HepG2 (cell line): Measurements from ENCODE around the gene HHIPL1. TPM values are rescaled to one million over a fixed set of nuclear protein-coding genes. Genes with fewer than 3 reads are reported as not detected.
A peak's percentile ranks its signal among the peaks of the same experiment; 100 is the strongest.

ENCODE experiments used
- DMTF1 ChIP-seq: sonication (generic); formaldehyde crosslinking; IDR thresholded peaks from 2 replicates; pipeline ENCODE4 v1.4.0; 2020; ENCODE audit warnings: mild to moderate bottlenecking, missing genetic modification reagents
- ESRRA ChIP-seq: sonication (generic); formaldehyde crosslinking; IDR thresholded peaks from 2 replicates; pipeline ENCODE4 v1.5.1; 2020; ENCODE audit warnings: mild to moderate bottlenecking, low read depth, missing genetic modification reagents
- HOXA5 ChIP-seq: sonication (generic); formaldehyde crosslinking; IDR thresholded peaks from 2 replicates; pipeline ENCODE4 v1.4.0; 2020; ENCODE audit warnings: missing genetic modification reagents
- ISL2 ChIP-seq: sonication (generic); formaldehyde crosslinking; IDR thresholded peaks from 2 replicates; pipeline ENCODE4 v1.5.0; 2020; ENCODE audit warnings: missing genetic modification reagents
- MAFF ChIP-seq: IDR thresholded peaks from 2 replicates; pipeline ENCODE4 v1.6.1; 2011; ENCODE audit warnings: low read depth, low read length, improper control_type of control experiment
- NFIB ChIP-seq: sonication (generic); formaldehyde crosslinking; IDR thresholded peaks from 2 replicates; pipeline ENCODE4 v1.9.0; 2021; ENCODE audit warnings: missing genetic modification reagents, mild to moderate bottlenecking, borderline replicate concordance
- NR0B2 ChIP-seq: sonication (generic); formaldehyde crosslinking; IDR thresholded peaks from 2 replicates; pipeline ENCODE4 v1.4.0; 2020; ENCODE audit warnings: mild to moderate bottlenecking, missing genetic modification reagents
- PCBP2 ChIP-seq: fragments of 200-400 bp; formaldehyde crosslinking; optimal IDR thresholded peaks from 2 replicates; pipeline ENCODE3; 2018; ENCODE audit warnings: low read length, low read depth; ENCODE audit not compliant: poor library complexity, severe bottlenecking
- RAD21 ChIP-seq: fragments of 450-650 bp; formaldehyde crosslinking; IDR thresholded peaks from 2 replicates; pipeline ENCODE4 v1.5.0; 2020; ENCODE audit warnings: mild to moderate bottlenecking
- RARG ChIP-seq: sonication (generic); formaldehyde crosslinking; IDR thresholded peaks from 2 replicates; pipeline ENCODE4 v1.4.0; 2020; ENCODE audit warnings: low read depth, mild to moderate bottlenecking, missing genetic modification reagents
- TFDP2 ChIP-seq: sonication (generic); formaldehyde crosslinking; IDR thresholded peaks from 2 replicates; pipeline ENCODE4 v1.4.0; 2020; ENCODE audit warnings: missing genetic modification reagents
- TGIF2 ChIP-seq: IDR thresholded peaks from 2 replicates; pipeline ENCODE4 v1.6.1; 2016; ENCODE audit warnings: control low read depth, missing compliant biosample characterization
- ZNF224 ChIP-seq: sonication (generic); formaldehyde crosslinking; IDR thresholded peaks from 2 replicates; pipeline ENCODE4 v1.5.0; 2020; ENCODE audit warnings: mild to moderate bottlenecking, missing genetic modification reagents
- ZNF558 ChIP-seq: sonication (generic); formaldehyde crosslinking; IDR thresholded peaks from 2 replicates; pipeline ENCODE4 v1.9.0; 2022; ENCODE audit warnings: mild to moderate bottlenecking, missing genetic modification reagents, borderline replicate concordance
- ZNF629 ChIP-seq: sonication (generic); formaldehyde crosslinking; conservative IDR thresholded peaks from 2 replicates; pipeline ENCODE4 v1.5.0; 2020; ENCODE audit warnings: missing genetic modification reagents
- polyA plus RNA-seq, 8 experiments: library from polyadenylated mRNA; depleted of rRNA in 3 of 8; stranded (reverse) in 7 of 8; unstranded in 1 of 8; fragments of >200 nt; fragmentation: Illumina TruSeq in 4 of 8; extraction: Trizol in 4 of 8; gene quantifications; 2 replicates each; pipeline versions ENCODE4 v1.2.1 to v1.2.3, GENCODE V29; 2011 to 2016; ENCODE audit warnings: low read depth in 4 of 8, missing spikeins in 1 of 8, mixed read lengths in 1 of 8; ENCODE audit not compliant: insufficient read depth in 1 of 8
- total RNA-seq, 5 experiments: library from RNA; depleted of rRNA; stranded (reverse); fragments of >200 nt; fragmentation: Illumina TruSeq; extraction: Trizol; gene quantifications; 2 replicates each; pipeline ENCODE4 v1.2.3, GENCODE V29; 2016; ENCODE audit warnings: low read depth in 1 of 5
- TF ChIP-seq, protein P1 (sequence below): sonication (generic); formaldehyde crosslinking; IDR thresholded peaks from 2 replicates; pipeline ENCODE4 v1.5.0; 2020; ENCODE audit warnings: mild to moderate bottlenecking, missing genetic modification reagents, moderate library complexity
- TF ChIP-seq, protein P2 (sequence below): sonication (generic); formaldehyde crosslinking; IDR thresholded peaks from 2 replicates; pipeline ENCODE4 v1.5.1; 2020; ENCODE audit warnings: mild to moderate bottlenecking, moderate library complexity, missing genetic modification reagents
- TF ChIP-seq, protein P3 (sequence below): sonication (generic); formaldehyde crosslinking; IDR thresholded peaks from 2 replicates; pipeline ENCODE4 v1.5.1; 2020; ENCODE audit warnings: missing genetic modification reagents, mild to moderate bottlenecking, borderline replicate concordance

Gene HHIPL1
- total and polyA plus RNA-seq, 2 of the 13 experiments (the other 11 are each of a cell fraction or from before 2014, with no cell fraction given) = not detected

- TF ChIP-seq TFDP2 (CRISPR knock-in tag) = no peak
- TF ChIP-seq NR0B2 (CRISPR knock-in tag) = no peak
- no peak for TF ChIP-seq MAFF
- TF ChIP-seq ISL2 = no peak
- TF ChIP-seq PCBP2 = no peak
- no peak for TF ChIP-seq HOXA5 (CRISPR knock-in tag)
- no peak for TF ChIP-seq DMTF1 (CRISPR knock-in tag)
- TF ChIP-seq, protein P1, sequence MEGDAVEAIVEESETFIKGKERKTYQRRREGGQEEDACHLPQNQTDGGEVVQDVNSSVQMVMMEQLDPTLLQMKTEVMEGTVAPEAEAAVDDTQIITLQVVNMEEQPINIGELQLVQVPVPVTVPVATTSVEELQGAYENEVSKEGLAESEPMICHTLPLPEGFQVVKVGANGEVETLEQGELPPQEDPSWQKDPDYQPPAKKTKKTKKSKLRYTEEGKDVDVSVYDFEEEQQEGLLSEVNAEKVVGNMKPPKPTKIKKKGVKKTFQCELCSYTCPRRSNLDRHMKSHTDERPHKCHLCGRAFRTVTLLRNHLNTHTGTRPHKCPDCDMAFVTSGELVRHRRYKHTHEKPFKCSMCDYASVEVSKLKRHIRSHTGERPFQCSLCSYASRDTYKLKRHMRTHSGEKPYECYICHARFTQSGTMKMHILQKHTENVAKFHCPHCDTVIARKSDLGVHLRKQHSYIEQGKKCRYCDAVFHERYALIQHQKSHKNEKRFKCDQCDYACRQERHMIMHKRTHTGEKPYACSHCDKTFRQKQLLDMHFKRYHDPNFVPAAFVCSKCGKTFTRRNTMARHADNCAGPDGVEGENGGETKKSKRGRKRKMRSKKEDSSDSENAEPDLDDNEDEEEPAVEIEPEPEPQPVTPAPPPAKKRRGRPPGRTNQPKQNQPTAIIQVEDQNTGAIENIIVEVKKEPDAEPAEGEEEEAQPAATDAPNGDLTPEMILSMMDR (CRISPR knock-in tag) = peak; percentile 75
- TF ChIP-seq ZNF224 (CRISPR knock-in tag) = no peak
- TF ChIP-seq, protein P2, sequence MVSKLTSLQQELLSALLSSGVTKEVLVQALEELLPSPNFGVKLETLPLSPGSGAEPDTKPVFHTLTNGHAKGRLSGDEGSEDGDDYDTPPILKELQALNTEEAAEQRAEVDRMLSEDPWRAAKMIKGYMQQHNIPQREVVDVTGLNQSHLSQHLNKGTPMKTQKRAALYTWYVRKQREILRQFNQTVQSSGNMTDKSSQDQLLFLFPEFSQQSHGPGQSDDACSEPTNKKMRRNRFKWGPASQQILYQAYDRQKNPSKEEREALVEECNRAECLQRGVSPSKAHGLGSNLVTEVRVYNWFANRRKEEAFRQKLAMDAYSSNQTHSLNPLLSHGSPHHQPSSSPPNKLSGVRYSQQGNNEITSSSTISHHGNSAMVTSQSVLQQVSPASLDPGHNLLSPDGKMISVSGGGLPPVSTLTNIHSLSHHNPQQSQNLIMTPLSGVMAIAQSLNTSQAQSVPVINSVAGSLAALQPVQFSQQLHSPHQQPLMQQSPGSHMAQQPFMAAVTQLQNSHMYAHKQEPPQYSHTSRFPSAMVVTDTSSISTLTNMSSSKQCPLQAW (CRISPR knock-in tag) = no peak
- TF ChIP-seq RARG (CRISPR knock-in tag) = no peak
- TF ChIP-seq TGIF2 = no peak
- TF ChIP-seq NFIB (CRISPR knock-in tag) = no peak
- peak; percentile 34; the same call in 1 of the 2 replicates for TF ChIP-seq RAD21 (CRISPR knock-in tag)
- TF ChIP-seq ZNF629 (CRISPR knock-in tag) = peak; percentile 92
- TF ChIP-seq, protein P3, sequence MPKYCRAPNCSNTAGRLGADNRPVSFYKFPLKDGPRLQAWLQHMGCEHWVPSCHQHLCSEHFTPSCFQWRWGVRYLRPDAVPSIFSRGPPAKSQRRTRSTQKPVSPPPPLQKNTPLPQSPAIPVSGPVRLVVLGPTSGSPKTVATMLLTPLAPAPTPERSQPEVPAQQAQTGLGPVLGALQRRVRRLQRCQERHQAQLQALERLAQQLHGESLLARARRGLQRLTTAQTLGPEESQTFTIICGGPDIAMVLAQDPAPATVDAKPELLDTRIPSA (CRISPR knock-in tag) = no peak
- no peak for TF ChIP-seq ZNF558 (CRISPR knock-in tag)
- TF ChIP-seq ESRRA (CRISPR knock-in tag) = no peak
Measured at GRCh38 chr14:99609245-99610170, 35.4 kb upstream of the HHIPL1 start (continued).
